HG02588 (cell line): ENCODE data around the gene SOX6.
"Not testable (repeated sequence)": the region's sequence is repeated elsewhere in the genome, so short reads cannot be mapped to it uniquely, and the experiment has no call there.

Experiments
- ATAC-seq: cut with Tn5 transposase; IDR thresholded peaks from one replicate; pipeline ENCODE4 v1.9.1; 2021; ENCODE audit warnings: mild to moderate bottlenecking, moderate library complexity; ENCODE audit not compliant: unreplicated experiment

The SOX6 gene

GRCh38 chr11:16052750-16053149 lies 303.6 kb downstream of the SOX6 start:
- no peak for ATAC-seq

GRCh38 chr11:16049611-16050010 lies 306.7 kb downstream of the SOX6 start:
- no peak for ATAC-seq

- no peak for ATAC-seq
Observed at GRCh38 chr11:16047073-16047472, 309.3 kb downstream of the SOX6 start.

- ATAC-seq = no peak
Observed at GRCh38 chr11:16043617-16044016, 312.7 kb downstream of the SOX6 start.

GRCh38 chr11:16041207-16041606 lies 315.1 kb downstream of the SOX6 start:
- no peak for ATAC-seq

GRCh38 chr11:16040151-16040550 lies 316.2 kb downstream of the SOX6 start:
- no peak for ATAC-seq

- no peak for ATAC-seq
Observed at GRCh38 chr11:16037179-16037578, 319.2 kb downstream of the SOX6 start.

GRCh38 chr11:16036218-16036617 lies 320.1 kb downstream of the SOX6 start:
- no peak for ATAC-seq

GRCh38 chr11:16034074-16034473 lies 322.3 kb downstream of the SOX6 start:
- no peak for ATAC-seq

- ATAC-seq = no peak
Observed at GRCh38 chr11:16032974-16033373, 323.4 kb downstream of the SOX6 start.

- ATAC-seq = no peak
Observed at GRCh38 chr11:16031210-16031609, 325.1 kb downstream of the SOX6 start.

- no peak for ATAC-seq
Observed at GRCh38 chr11:16030664-16031063, 325.7 kb downstream of the SOX6 start.

- not testable (repeated sequence) for ATAC-seq
Observed at GRCh38 chr11:16029151-16029550, 327.2 kb downstream of the SOX6 start.

GRCh38 chr11:16028419-16028818 lies 327.9 kb downstream of the SOX6 start:
- ATAC-seq = no peak

GRCh38 chr11:16027621-16028020 lies 328.7 kb downstream of the SOX6 start:
- no peak for ATAC-seq

GRCh38 chr11:16026849-16027248 lies 329.5 kb downstream of the SOX6 start:
- no peak for ATAC-seq

GRCh38 chr11:16018931-16019330 lies 337.4 kb downstream of the SOX6 start:
- no peak for ATAC-seq

- no peak for ATAC-seq
Observed at GRCh38 chr11:16016468-16016829, 339.9 kb downstream of the SOX6 start.

- no peak for ATAC-seq
Observed at GRCh38 chr11:16015741-16016467, 340.4 kb downstream of the SOX6 start.

GRCh38 chr11:16013649-16014275 lies 342.6 kb downstream of the SOX6 start:
- no peak for ATAC-seq

- ATAC-seq = no peak
Observed at GRCh38 chr11:16013242-16013641, 343.1 kb downstream of the SOX6 start.

GRCh38 chr11:16012125-16012751 lies 344.1 kb downstream of the SOX6 start:
- ATAC-seq = no peak
